ENCODE data around the gene PDCD6IP. TPM values are rescaled to one million over a fixed set of nuclear protein-coding genes. Genes with fewer than 3 reads are reported as not detected.
"Not testable (repeated sequence)": the region's sequence is repeated elsewhere in the genome, so short reads cannot be mapped to it uniquely, and the experiment has no call there.

PDCD6IP gene
- polyA plus RNA-seq, 3 donors: 88.8 to 100 (median 90.2) TPM

GRCh38 chr3:33834096-33834453, 35.6 kb downstream of the PDCD6IP start:
- Mint-ChIP-seq H3K4me3 (no peak overlapping the region), H3K9me3 (peaks cover 0 to 2% (median 0%) of the 10 kb centered on the region in 7 donors), H3K27me3 (ENCODE audit: low read depth in 3 of 3) (peaks cover 0 to 2% (median 0%) of the 10 kb centered on the region in 3 donors), H3K27ac (peak overlapping the region in 3 of 7 donors; percentile 12 to 57 (median 46)), H3K36me3 (peaks cover 55 to 68% of the 10 kb centered on the region in 2 donors), H3K4me1 (peaks cover 15% of the 10 kb centered on the region)
- Histone ChIP-seq H3K4me3 (replicated peaks in 1 of 3; ENCODE audit: low read depth in 2 of 3, low read length in 3 of 3) (no peak overlapping the region), H3K4me2 (replicated peaks; ENCODE audit: extremely low read depth, low read length, poor library complexity, severe bottlenecking) (no peak overlapping the region), H3K9ac (ENCODE audit: insufficient read depth, low read length, poor library complexity, severe bottlenecking) (no peak overlapping the region), H3K27me3 (ENCODE audit: control insufficient read depth in 2 of 2, insufficient read depth in 2 of 2, low read length in 2 of 2) (no peaks in the 10 kb centered on the region), H3K79me2 (ENCODE audit: insufficient read depth, low read length) (peaks cover 33% of the 10 kb centered on the region), H2AFZ (ENCODE audit: insufficient read depth, low read depth, low read length, poor library complexity, severe bottlenecking) (no peak overlapping the region), H3K4me1 (ENCODE audit: control insufficient read depth in 1 of 2, insufficient read depth in 2 of 2, low read length in 2 of 2) (peaks cover 0 to 9% of the 10 kb centered on the region in 2 donors), H3K27ac (ENCODE audit: low read depth in 1 of 2, low read length in 2 of 2) (peak overlapping the region in 1 of 2 donors; percentile 13), H4K20me1 (ENCODE audit: insufficient read depth, low read length) (peaks cover 51% of the 10 kb centered on the region), H3K9me3 (replicated peaks in 1 of 2; ENCODE audit: control insufficient read depth in 1 of 2, insufficient read depth in 1 of 2, low read length in 2 of 2) (no peaks in the 10 kb centered on the region), H3K36me3 (replicated peaks in 1 of 2; ENCODE audit: control insufficient read depth in 1 of 2, insufficient read depth in 2 of 2, low read length in 2 of 2) (peaks cover 49 to 79% of the 10 kb centered on the region in 2 donors)
- whole genome bisulfite sequencing (ENCODE audit: insufficient coverage): no CpG with 5 or more reads among the region's 3 CpGs
- DNase-seq: no peak
- intact Hi-C loops (cut with micrococcal nuclease): no loop called here
- TF ChIP-seq CTCF (IDR thresholded peaks at IDR 0.05): no peak

DNA sequence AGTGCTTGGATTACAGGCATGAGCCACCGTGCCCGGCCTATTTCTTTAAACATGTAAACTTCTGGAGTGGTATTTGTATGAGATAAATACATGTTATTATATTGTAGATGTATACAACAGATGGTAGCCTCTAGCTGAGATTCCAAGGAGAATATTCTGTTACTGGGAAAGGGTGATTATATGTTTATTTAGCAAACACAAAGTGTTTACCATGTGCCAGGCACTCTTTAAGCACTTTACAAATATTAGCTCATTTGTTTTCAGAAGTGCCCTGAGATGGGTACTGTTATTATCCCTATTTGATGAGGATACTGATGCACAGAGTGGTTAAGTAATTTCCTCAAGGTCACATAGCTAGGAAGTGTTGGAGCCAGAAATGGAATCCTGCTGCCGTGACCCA, 38.8 kb downstream of the PDCD6IP start:
- H3K36me3 ChIP-seq (replicated peaks in 1 of 2; ENCODE audit: control insufficient read depth in 1 of 2, insufficient read depth in 2 of 2, low read length in 2 of 2): peaks cover 50 to 77% of the 10 kb centered on the region in 2 donors
- H3K4me2 ChIP-seq (replicated peaks; ENCODE audit: extremely low read depth, low read length, poor library complexity, severe bottlenecking); intact Hi-C loops (cut with micrococcal nuclease); H3K9ac ChIP-seq (ENCODE audit: insufficient read depth, low read length, poor library complexity, severe bottlenecking); H2AFZ ChIP-seq (ENCODE audit: insufficient read depth, low read depth, low read length, poor library complexity, severe bottlenecking); DNase-seq; H3K27me3 ChIP-seq (ENCODE audit: control insufficient read depth in 2 of 2, insufficient read depth in 2 of 2, low read length in 2 of 2); H3K4me1 ChIP-seq (ENCODE audit: control insufficient read depth in 1 of 2, insufficient read depth in 2 of 2, low read length in 2 of 2); H3K4me3 ChIP-seq (replicated peaks in 1 of 3; ENCODE audit: low read depth in 2 of 3, low read length in 3 of 3); H3K27me3 Mint-ChIP-seq (ENCODE audit: low read depth in 3 of 3); H3K9me3 ChIP-seq (replicated peaks in 1 of 2; ENCODE audit: control insufficient read depth in 1 of 2, insufficient read depth in 1 of 2, low read length in 2 of 2); H3K9me3 Mint-ChIP-seq; H3K27ac ChIP-seq (ENCODE audit: low read depth in 1 of 2, low read length in 2 of 2); H3K4me3 Mint-ChIP-seq: not testable (repeated sequence)
- H4K20me1 ChIP-seq (ENCODE audit: insufficient read depth, low read length): peaks cover 41% of the 10 kb centered on the region
- H3K27ac Mint-ChIP-seq: peak overlapping the region in 1 of 7 donors; percentile 10
- peaks cover 55 to 71% of the 10 kb centered on the region in 2 donors for H3K36me3 Mint-ChIP-seq
- peaks cover 15% of the 10 kb centered on the region for H3K4me1 Mint-ChIP-seq
- H3K79me2 ChIP-seq (ENCODE audit: insufficient read depth, low read length): peaks cover 27% of the 10 kb centered on the region
- no CpG with 5 or more reads among the region's 3 CpGs for WGBS (ENCODE audit: insufficient coverage)

All from CD14-positive monocyte (primary cell).